A549 (cell line): ENCODE measurements around the gene ARTN. TPM values are rescaled to one million over a fixed set of nuclear protein-coding genes. Genes with fewer than 3 reads are reported as not detected.
A peak's percentile ranks its signal among the peaks of the same experiment; 100 is the strongest.

Experiments
- ATAC-seq, 2 experiments: fragments of 200-7000 bp in 1 of 2; fragments of >200 bp in 1 of 2; cut with Nextera tagmentation in 1 of 2; cut with Tn5 transposase in 1 of 2; 3 replicates each; pipeline versions ENCODE4 v1.8.0 to v1.9.1; 2018 to 2020; ENCODE audit warnings: mild to moderate bottlenecking in 1 of 2, moderate library complexity in 1 of 2
- CTCF ChIA-PET: fragments of 300-600 bp; sonication (Branson Sonifier 250); formaldehyde crosslinking; extraction: SDS; loops from one replicate; lab custom pipeline; 2021; ENCODE audit warnings: antibody characterized with exemption, inconsistent platforms; lab: Yijun Ruan, JAX
- POLR2A ChIA-PET: fragments of 350-600 bp; formaldehyde crosslinking; extraction: SDS; loops from one replicate; lab custom pipeline; 2021; ENCODE audit warnings: antibody characterized with exemption, inconsistent platforms; lab: Yijun Ruan, JAX
- DNase-seq, 2 experiments: peaks; one replicate each; pipeline versions ENCODE4 v3.0.0 to v3.0.0-alpha.2; 2011 to 2016; ENCODE audit warnings: low read depth in 1 of 2, low spot score in 1 of 2
- FAIRE-seq: peaks from 2 replicates; lab custom pipeline; 2011; peaks lifted over from hg19 to GRCh38; lab: Jason Lieb, UNC
- H3K27ac ChIP-seq, 2 experiments: fragments of >200 bp; sonication (Bioruptor Twin); formaldehyde crosslinking; 3 replicates each; pipeline ENCODE4 v1.5.1; 2016 to 2017
- H3K4me1 ChIP-seq: fragments of >200 bp; sonication (Bioruptor Twin); formaldehyde crosslinking; 3 replicates; pipeline ENCODE4 v1.6.1; 2016
- H3K4me2 ChIP-seq: fragments of >200 bp; sonication (Bioruptor Twin); formaldehyde crosslinking; 3 replicates; pipeline ENCODE4 v1.6.1; 2016
- H3K4me3 ChIP-seq: fragments of >200 bp; sonication (Bioruptor Twin); formaldehyde crosslinking; 3 replicates; pipeline ENCODE4 v1.5.1; 2016
- H3K9me3 ChIP-seq: fragments of >200 bp; sonication (Bioruptor Twin); formaldehyde crosslinking; 3 replicates; pipeline ENCODE4 v1.6.1; 2016
- CBX8 ChIP-seq: fragments of 200-600 bp; sonication (generic); IDR thresholded peaks from 2 replicates; pipeline ENCODE4 v1.6.1; 2016
- CEBPB ChIP-seq, 2 experiments: fragments of >200 bp in 1 of 2; sonication (Bioruptor Twin) in 1 of 2; formaldehyde crosslinking in 1 of 2; IDR thresholded peaks; 2 replicates each; pipeline ENCODE4 v1.6.1; 2012 to 2016
- EHF ChIP-seq: fragments of 250-450 bp; sonication (Bioruptor Pico); IDR thresholded peaks from 2 replicates; pipeline ENCODE4 v1.5.0; 2020; ENCODE audit warnings: mild to moderate bottlenecking
- HDAC2 ChIP-seq: fragments of 200-600 bp; sonication (generic); IDR thresholded peaks from 2 replicates; pipeline ENCODE4 v1.6.1; 2016
- HEYL ChIP-seq: fragments of 250-450 bp; sonication (Bioruptor Pico); IDR thresholded peaks from 2 replicates; pipeline ENCODE4 v1.8.0; 2021; ENCODE audit warnings: mild to moderate bottlenecking, moderate library complexity
- JUN ChIP-seq, 2 experiments: fragments of >200 bp; sonication (Bioruptor Twin); formaldehyde crosslinking; IDR thresholded peaks; 2 replicates in 1 of 2; 3 replicates in 1 of 2; pipeline ENCODE4 v1.6.1; 2016 to 2017
- KDM1A ChIP-seq: fragments of 200-600 bp; sonication (generic); IDR thresholded peaks from 2 replicates; pipeline ENCODE4 v1.6.1; 2016; ENCODE audit warnings: low read depth, mild to moderate bottlenecking
- MAFK ChIP-seq: fragments of 450-650 bp; IDR thresholded peaks from 2 replicates; pipeline ENCODE4 v1.6.1; 2014; ENCODE audit not compliant: partially characterized antibody
- NFE2L2 ChIP-seq: fragments of 150-350 bp; conservative IDR thresholded peaks from 2 replicates; pipeline ENCODE4 v1.6.1; 2014; ENCODE audit warnings: low read length
- PHF8 ChIP-seq: fragments of 200-600 bp; sonication (generic); IDR thresholded peaks from 2 replicates; pipeline ENCODE4 v1.6.1; 2016; ENCODE audit warnings: low read depth, mild to moderate bottlenecking, antibody characterized with exemption, moderate library complexity, borderline replicate concordance
- POLR2AphosphoS2 ChIP-seq: conservative IDR thresholded peaks from 2 replicates; pipeline ENCODE4 v1.6.1; 2012; ENCODE audit warnings: low read length, improper control_type of control experiment, inconsistent platforms
- RAD21 ChIP-seq, 2 experiments: fragments of >200 bp in 1 of 2; sonication (Bioruptor Twin) in 1 of 2; formaldehyde crosslinking in 1 of 2; IDR thresholded peaks in 1 of 2; conservative IDR thresholded peaks in 1 of 2; 2 replicates in 1 of 2; 3 replicates in 1 of 2; pipeline ENCODE4 v1.6.1; 2012 to 2018; ENCODE audit warnings: inconsistent platforms in 1 of 2
- RARB ChIP-seq: fragments of 250-450 bp; sonication (Bioruptor Pico); IDR thresholded peaks from 2 replicates; pipeline ENCODE4 v1.8.0; 2021; ENCODE audit warnings: mild to moderate bottlenecking, moderate library complexity
- RCOR1 ChIP-seq: fragments of 150-350 bp; IDR thresholded peaks from 2 replicates; pipeline ENCODE4 v1.6.1; 2014; ENCODE audit warnings: antibody characterized with exemption, low read length, low read depth
- RNF2 ChIP-seq: fragments of 200-600 bp; sonication (generic); IDR thresholded peaks from 2 replicates; pipeline ENCODE4 v1.6.1; 2016; ENCODE audit warnings: low read depth, mild to moderate bottlenecking, antibody characterized with exemption, moderate library complexity, borderline replicate concordance
- SMC3 ChIP-seq: fragments of >200 bp; sonication (Bioruptor Twin); formaldehyde crosslinking; IDR thresholded peaks from 3 replicates; pipeline ENCODE4 v1.6.1; 2018; ENCODE audit warnings: inconsistent platforms
- SREBF2 ChIP-seq: fragments of 450-650 bp; IDR thresholded peaks from 2 replicates; pipeline ENCODE4 v1.6.1; 2014; ENCODE audit warnings: mild to moderate bottlenecking, moderate library complexity
- TFCP2L1 ChIP-seq: fragments of 250-450 bp; sonication (Bioruptor Pico); IDR thresholded peaks from 2 replicates; pipeline ENCODE4 v1.5.0; 2021; ENCODE audit warnings: mild to moderate bottlenecking
- TP53 ChIP-seq: fragments of 250-450 bp; sonication (Bioruptor Pico); IDR thresholded peaks from 2 replicates; pipeline ENCODE4 v1.5.0; 2021; ENCODE audit warnings: mild to moderate bottlenecking, moderate library complexity
- ZC3H11A ChIP-seq: fragments of 450-650 bp; IDR thresholded peaks from 2 replicates; pipeline ENCODE4 v1.6.1; 2014; ENCODE audit warnings: antibody characterized with exemption, mild to moderate bottlenecking
- ZFP36 ChIP-seq: fragments of 450-650 bp; IDR thresholded peaks from 2 replicates; pipeline ENCODE4 v1.6.1; 2014; ENCODE audit warnings: borderline replicate concordance; ENCODE audit not compliant: partially characterized antibody
- ZNF302 ChIP-seq: fragments of 250-450 bp; sonication (Bioruptor Pico); IDR thresholded peaks from 2 replicates; pipeline ENCODE4 v1.9.0; 2021; ENCODE audit warnings: inconsistent platforms, mild to moderate bottlenecking, moderate library complexity
- WGBS: methylation state at CpG from one replicate; pipeline ENCODE4 v1.1.6; 2017; ENCODE audit errors: missing lambda C conversion rate; 5-methylcytosine and 5-hydroxymethylcytosine counted together
- polyA plus RNA-seq, 4 experiments: library from polyadenylated mRNA; depleted of rRNA in 3 of 4; stranded (reverse); fragments of >200 nt; fragmentation: RNase III in 1 of 4; extraction: RNeasy Plus Mini Kit Qiagen cat#74134 plus additional on column Dnase treatment in 1 of 4; gene quantifications; 2 replicates in 3 of 4; 3 replicates in 1 of 4; pipeline ENCODE4 v1.2.3, GENCODE V29; 2011 to 2017
- TF ChIP-seq, protein P1 (sequence below): fragments of 250-450 bp; sonication (Bioruptor Pico); IDR thresholded peaks from 2 replicates; pipeline ENCODE4 v1.5.0; 2020; ENCODE audit warnings: low read depth, mild to moderate bottlenecking, moderate library complexity
- TF ChIP-seq, protein P2 (sequence below): IDR thresholded peaks from 2 replicates; pipeline ENCODE4 v1.6.1; 2012
- TF ChIP-seq, protein P3 (sequence below): IDR thresholded peaks from 2 replicates; pipeline ENCODE4 v1.6.1; 2012
- TF ChIP-seq, protein P4 (sequence below): fragments of >200 bp; sonication (Bioruptor Twin); formaldehyde crosslinking; IDR thresholded peaks from 3 replicates; pipeline ENCODE4 v1.5.1; 2016
- TF ChIP-seq, protein P5 (sequence below): fragments of 250-450 bp; sonication (Bioruptor Pico); IDR thresholded peaks from 2 replicates; pipeline ENCODE4 v1.5.0; 2021; ENCODE audit warnings: mild to moderate bottlenecking, moderate library complexity, borderline replicate concordance
- TF ChIP-seq, protein P6 (sequence below): fragments of 450-650 bp; IDR thresholded peaks from 2 replicates; pipeline ENCODE4 v1.6.1; 2014; ENCODE audit warnings: antibody characterized with exemption

The ARTN gene
- polyA plus RNA-seq, 2 of the 4 experiments (the other 2 are of a cell fraction) = 0.21 to 0.53 TPM

DNA sequence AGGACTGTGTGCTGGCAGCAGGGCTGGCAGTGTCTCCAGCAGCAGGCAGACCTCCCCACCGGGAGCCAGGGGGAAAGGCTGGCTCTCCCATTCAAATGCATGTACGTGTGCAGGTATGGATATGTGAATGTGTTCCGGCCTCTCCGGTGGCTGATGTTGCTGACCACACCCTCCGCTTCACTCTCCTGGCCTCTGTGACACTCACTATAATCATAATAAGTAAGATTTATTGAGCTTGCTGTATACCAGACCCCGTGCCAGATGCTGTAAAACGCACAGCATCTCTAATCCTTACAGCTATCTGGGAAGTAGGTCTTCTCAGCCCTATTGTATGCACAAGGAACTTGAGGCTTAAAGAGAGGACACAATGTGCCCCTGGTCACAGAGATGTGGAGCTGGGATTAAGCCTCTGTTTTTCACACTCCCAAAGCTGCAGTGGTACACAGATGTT lies 20.5 kb upstream of the ARTN start:
- ATAC-seq (no peak), DNase-seq (no peak), FAIRE-seq (no peak)
- TF ChIP-seq, protein P1, sequence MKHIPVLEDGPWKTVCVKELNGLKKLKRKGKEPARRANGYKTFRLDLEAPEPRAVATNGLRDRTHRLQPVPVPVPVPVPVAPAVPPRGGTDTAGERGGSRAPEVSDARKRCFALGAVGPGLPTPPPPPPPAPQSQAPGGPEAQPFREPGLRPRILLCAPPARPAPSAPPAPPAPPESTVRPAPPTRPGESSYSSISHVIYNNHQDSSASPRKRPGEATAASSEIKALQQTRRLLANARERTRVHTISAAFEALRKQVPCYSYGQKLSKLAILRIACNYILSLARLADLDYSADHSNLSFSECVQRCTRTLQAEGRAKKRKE = no peak
- no peak for TF ChIP-seq CBX8
- TF ChIP-seq HEYL (CRISPR knock-in tag) = no peak
- TF ChIP-seq, protein P2, sequence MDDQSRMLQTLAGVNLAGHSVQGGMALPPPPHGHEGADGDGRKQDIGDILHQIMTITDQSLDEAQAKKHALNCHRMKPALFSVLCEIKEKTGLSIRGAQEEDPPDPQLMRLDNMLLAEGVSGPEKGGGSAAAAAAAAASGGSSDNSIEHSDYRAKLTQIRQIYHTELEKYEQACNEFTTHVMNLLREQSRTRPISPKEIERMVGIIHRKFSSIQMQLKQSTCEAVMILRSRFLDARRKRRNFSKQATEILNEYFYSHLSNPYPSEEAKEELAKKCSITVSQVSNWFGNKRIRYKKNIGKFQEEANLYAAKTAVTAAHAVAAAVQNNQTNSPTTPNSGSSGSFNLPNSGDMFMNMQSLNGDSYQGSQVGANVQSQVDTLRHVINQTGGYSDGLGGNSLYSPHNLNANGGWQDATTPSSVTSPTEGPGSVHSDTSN = no peak
- TF ChIP-seq HDAC2 = no peak
- TF ChIP-seq PHF8 = no peak
- TF ChIP-seq, protein P3, sequence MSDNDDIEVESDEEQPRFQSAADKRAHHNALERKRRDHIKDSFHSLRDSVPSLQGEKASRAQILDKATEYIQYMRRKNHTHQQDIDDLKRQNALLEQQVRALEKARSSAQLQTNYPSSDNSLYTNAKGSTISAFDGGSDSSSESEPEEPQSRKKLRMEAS = no peak
- no peak for TF ChIP-seq NFE2L2
- TF ChIP-seq, protein P4, sequence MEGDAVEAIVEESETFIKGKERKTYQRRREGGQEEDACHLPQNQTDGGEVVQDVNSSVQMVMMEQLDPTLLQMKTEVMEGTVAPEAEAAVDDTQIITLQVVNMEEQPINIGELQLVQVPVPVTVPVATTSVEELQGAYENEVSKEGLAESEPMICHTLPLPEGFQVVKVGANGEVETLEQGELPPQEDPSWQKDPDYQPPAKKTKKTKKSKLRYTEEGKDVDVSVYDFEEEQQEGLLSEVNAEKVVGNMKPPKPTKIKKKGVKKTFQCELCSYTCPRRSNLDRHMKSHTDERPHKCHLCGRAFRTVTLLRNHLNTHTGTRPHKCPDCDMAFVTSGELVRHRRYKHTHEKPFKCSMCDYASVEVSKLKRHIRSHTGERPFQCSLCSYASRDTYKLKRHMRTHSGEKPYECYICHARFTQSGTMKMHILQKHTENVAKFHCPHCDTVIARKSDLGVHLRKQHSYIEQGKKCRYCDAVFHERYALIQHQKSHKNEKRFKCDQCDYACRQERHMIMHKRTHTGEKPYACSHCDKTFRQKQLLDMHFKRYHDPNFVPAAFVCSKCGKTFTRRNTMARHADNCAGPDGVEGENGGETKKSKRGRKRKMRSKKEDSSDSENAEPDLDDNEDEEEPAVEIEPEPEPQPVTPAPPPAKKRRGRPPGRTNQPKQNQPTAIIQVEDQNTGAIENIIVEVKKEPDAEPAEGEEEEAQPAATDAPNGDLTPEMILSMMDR = no peak
- TF ChIP-seq TP53 (CRISPR knock-in tag) = no peak
- TF ChIP-seq TFCP2L1 = no peak
- no peak for TF ChIP-seq RNF2
- TF ChIP-seq EHF (CRISPR knock-in tag) = no peak
- no peak for TF ChIP-seq POLR2AphosphoS2
- TF ChIP-seq KDM1A = no peak
- TF ChIP-seq JUN (IDR thresholded peaks at IDR 0.05) = no peak
- no peak for TF ChIP-seq RARB
- TF ChIP-seq, protein P5, sequence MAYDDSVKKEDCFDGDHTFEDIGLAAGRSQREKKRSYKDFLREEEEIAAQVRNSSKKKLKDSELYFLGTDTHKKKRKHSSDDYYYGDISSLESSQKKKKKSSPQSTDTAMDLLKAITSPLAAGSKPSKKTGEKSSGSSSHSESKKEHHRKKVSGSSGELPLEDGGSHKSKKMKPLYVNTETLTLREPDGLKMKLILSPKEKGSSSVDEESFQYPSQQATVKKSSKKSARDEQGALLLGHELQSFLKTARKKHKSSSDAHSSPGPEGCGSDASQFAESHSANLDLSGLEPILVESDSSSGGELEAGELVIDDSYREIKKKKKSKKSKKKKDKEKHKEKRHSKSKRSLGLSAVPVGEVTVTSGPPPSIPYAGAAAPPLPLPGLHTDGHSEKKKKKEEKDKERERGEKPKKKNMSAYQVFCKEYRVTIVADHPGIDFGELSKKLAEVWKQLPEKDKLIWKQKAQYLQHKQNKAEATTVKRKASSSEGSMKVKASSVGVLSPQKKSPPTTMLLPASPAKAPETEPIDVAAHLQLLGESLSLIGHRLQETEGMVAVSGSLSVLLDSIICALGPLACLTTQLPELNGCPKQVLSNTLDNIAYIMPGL = no peak
- Histone ChIP-seq H3K4me3 (no peak overlapping the region), H3K27ac (peak overlapping the region in 1 of 2 experiments; percentile 46; a peak in 3 of 6 replicates), H3K9me3 (no peaks in the 10 kb centered on the region), H3K4me2 (no peak overlapping the region), H3K4me1 (peaks cover 6% of the 10 kb centered on the region; the same call in 1 of the 3 replicates)
- CTCF ChIA-PET = interaction anchor here (0.9 to 4.5 kb wide), 4 partner anchors 13 to 150 kb away, joined by 4 to 27 read pairs (median 6); partner anchors contain the start of gene ARTN
- POLR2A ChIA-PET = no interaction called here
- WGBS = 86% methylated on average over 7 of the region's 7 CpGs

DNA sequence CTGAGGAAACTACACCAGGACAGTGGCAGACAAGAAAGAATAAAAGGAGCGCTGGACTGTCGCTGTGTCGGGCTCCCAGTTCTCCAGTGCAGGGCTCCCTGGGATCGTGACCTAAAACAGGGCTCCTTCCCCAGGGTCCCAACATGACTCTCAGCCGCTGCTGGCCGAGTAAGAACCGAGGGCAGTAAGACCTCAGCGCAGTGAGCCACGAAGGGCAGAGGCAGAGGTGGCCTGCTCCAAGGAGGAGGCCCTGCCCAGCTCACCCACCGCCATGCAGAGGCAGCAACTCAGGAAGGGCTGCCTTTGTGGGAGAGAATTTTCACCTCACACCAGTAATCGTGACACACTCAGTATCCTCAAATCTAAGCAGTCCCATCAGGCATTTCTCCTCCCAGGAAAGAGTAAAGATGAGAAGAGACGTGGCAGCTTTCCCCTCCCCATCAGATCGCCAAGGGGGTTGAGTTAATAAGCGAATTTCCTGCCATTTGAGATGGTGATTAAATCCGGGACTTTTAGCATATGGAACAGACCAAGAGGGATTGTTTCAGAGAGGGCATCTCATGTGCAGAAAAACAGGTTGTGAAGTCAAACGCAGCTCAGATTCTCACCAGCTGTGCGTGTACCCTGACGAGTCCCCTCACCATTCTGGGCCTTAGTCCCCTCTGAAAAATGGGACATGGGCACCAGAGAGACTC lies 19.8 kb upstream of the ARTN start:
- ATAC-seq (no peak), FAIRE-seq (no peak), DNase-seq (no peak)
- ChIA-PET POLR2A (no interaction called here), CTCF (interaction anchor here (0.9 to 4.5 kb wide), 3 partner anchors 14 to 24 kb away, joined by 4 to 27 read pairs (median 5); partner anchors contain the start of gene ARTN)
- no peak overlapping the region for H3K4me2 ChIP-seq
- TF ChIP-seq NFE2L2 (no peak), EHF (CRISPR knock-in tag) (no peak), MAFK (no peak), CEBPB (IDR thresholded peaks at IDR 0.05) (no peak), ZC3H11A (no peak), SMC3 (no peak), ZFP36 (no peak), RAD21 (conservative IDR thresholded peaks at IDR 0.05 in 1 of 2, IDR thresholded peaks at IDR 0.05 in 1 of 2) (no peak), TFCP2L1 (no peak), JUN (IDR thresholded peaks at IDR 0.05) (no peak), SREBF2 (no peak), RARB (no peak), CBX8 (no peak), ZNF302 (no peak), RCOR1 (no peak)
- TF ChIP-seq, protein P6, sequence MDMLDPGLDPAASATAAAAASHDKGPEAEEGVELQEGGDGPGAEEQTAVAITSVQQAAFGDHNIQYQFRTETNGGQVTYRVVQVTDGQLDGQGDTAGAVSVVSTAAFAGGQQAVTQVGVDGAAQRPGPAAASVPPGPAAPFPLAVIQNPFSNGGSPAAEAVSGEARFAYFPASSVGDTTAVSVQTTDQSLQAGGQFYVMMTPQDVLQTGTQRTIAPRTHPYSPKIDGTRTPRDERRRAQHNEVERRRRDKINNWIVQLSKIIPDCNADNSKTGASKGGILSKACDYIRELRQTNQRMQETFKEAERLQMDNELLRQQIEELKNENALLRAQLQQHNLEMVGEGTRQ = no peak
- TF ChIP-seq, protein P3 = no peak
- 83% methylated on average over 17 of the region's 18 CpGs for WGBS
- no peaks in the 10 kb centered on the region for H3K9me3 ChIP-seq
- H3K27ac ChIP-seq = no peak overlapping the region
- peaks cover 6% of the 10 kb centered on the region; the same call in 1 of the 3 replicates for H3K4me1 ChIP-seq
- no peak overlapping the region for H3K4me3 ChIP-seq
